ENCODE results near the gene ZDHHC11B.
"Not testable (repeated sequence)": the region's sequence is repeated elsewhere in the genome, so short reads cannot be mapped to it uniquely, and the experiment has no call there.

ZDHHC11B gene

DNA sequence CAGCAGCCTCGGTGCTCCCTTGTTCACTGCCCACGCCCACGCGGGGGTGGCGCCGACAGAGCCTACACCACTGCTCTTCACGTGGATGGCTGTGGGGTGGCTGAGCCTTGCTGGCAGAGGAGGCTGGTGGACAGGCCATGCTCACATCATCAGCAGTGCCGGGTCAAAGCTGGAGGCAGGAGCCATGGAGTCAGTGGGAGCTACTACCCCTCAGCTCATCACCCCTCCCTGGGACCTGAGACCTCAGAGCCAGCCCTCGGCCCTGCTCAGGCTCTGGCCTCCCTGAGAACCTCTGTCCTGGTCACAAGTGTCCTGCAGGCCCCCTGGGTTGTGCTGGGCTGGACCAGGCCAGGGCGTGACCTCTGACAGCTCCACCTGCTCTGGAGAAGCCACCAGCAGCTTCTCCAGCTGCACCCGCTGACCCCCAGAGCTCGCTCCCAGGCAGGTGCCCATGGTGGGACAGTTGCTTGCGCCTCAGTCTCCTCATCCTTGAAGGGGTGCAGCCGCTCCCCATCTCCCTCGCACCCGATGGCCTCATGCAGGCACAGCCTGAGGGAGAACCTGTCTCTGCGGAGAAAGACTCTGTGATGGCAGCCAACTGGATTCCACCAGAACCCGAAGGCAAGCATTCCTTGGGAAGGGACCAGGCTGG, 9.5 kb downstream of the ZDHHC11B start:
- H3K36me3 ChIP-seq (ENCODE audit: control insufficient read depth in 1 of 2, insufficient read depth in 2 of 2, low read depth in 1 of 2, low read length in 2 of 2); H3K14ac ChIP-seq (ENCODE audit: low read length in 2 of 2); H3K9ac ChIP-seq (ENCODE audit: low read length); H3K18ac ChIP-seq (ENCODE audit: low read depth in 1 of 2, low read length in 2 of 2); H2BK15ac ChIP-seq (ENCODE audit: low read depth, poor library complexity, severe bottlenecking); H3K27ac ChIP-seq (ENCODE audit: low read length, poor library complexity, severe bottlenecking); H2BK120ac ChIP-seq (ENCODE audit: low read depth, low read length); H4K91ac ChIP-seq (ENCODE audit: low read length); H2BK12ac ChIP-seq (ENCODE audit: low read length in 2 of 2); H3K79me1 ChIP-seq (replicated peaks; ENCODE audit: low read length, poor library complexity, severe bottlenecking); H3K9me3 ChIP-seq (ENCODE audit: control insufficient read depth, low read length); DNase-seq; H3K4me2 ChIP-seq (ENCODE audit: low read length, poor library complexity, severe bottlenecking); H4K8ac ChIP-seq (ENCODE audit: low read length); H2AFZ ChIP-seq (ENCODE audit: low read depth, low read length); H3K4me1 ChIP-seq (ENCODE audit: control insufficient read depth, insufficient read depth, low read depth, low read length); H2AK5ac ChIP-seq (ENCODE audit: low read length, severe bottlenecking); H3K23ac ChIP-seq (ENCODE audit: low read length in 2 of 2); H2BK5ac ChIP-seq (ENCODE audit: low read depth, low read length, poor library complexity, severe bottlenecking); H3K4ac ChIP-seq (ENCODE audit: low read depth in 1 of 2, low read length in 2 of 2): not testable (repeated sequence)
- Histone ChIP-seq H3K27me3 (ENCODE audit: control insufficient read depth in 1 of 2, insufficient read depth in 1 of 2, low read length in 2 of 2) (peaks cover 0 to 13% of the 10 kb centered on the region in 2 experiments), H3K4me3 (ENCODE audit: insufficient read depth in 1 of 2, low read depth in 1 of 2, low read length in 2 of 2) (peak overlapping the region in 1 of 2 experiments; percentile 7)
- WGBS, result 78% methylated on average over 18 of the region's 18 CpGs

DNA sequence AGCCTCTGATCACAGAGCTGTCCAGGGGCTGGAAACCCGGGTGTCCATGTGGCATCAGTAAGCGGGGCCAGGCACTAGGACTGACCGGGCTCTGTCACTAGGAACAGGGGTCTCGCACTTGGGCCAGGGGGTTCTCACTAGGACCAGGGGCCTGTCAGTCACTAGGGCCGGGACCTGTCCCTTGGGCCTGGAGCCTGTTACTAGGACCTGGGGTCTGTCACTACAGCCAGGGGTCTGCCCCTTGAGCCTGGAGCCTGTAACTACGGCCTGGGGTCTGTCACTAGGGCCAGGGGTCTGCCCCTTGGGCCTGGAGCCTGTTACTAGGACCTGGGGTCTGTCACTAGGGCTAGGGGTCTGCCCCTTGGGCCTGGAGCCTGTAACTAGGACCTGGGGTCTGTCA, 10.2 kb downstream of the ZDHHC11B start:
- H3K9me3 ChIP-seq (ENCODE audit: control insufficient read depth, low read length); H2AFZ ChIP-seq (ENCODE audit: low read depth, low read length); H3K23ac ChIP-seq (ENCODE audit: low read length in 2 of 2); H2BK15ac ChIP-seq (ENCODE audit: low read depth, poor library complexity, severe bottlenecking); H3K14ac ChIP-seq (ENCODE audit: low read length in 2 of 2); H2BK120ac ChIP-seq (ENCODE audit: low read depth, low read length); H4K91ac ChIP-seq (ENCODE audit: low read length); H3K18ac ChIP-seq (ENCODE audit: low read depth in 1 of 2, low read length in 2 of 2); H2BK12ac ChIP-seq (ENCODE audit: low read length in 2 of 2); H3K4me1 ChIP-seq (ENCODE audit: control insufficient read depth, insufficient read depth, low read depth, low read length); H3K4me3 ChIP-seq (ENCODE audit: insufficient read depth in 1 of 2, low read depth in 1 of 2, low read length in 2 of 2); H3K79me1 ChIP-seq (replicated peaks; ENCODE audit: low read length, poor library complexity, severe bottlenecking); H3K9ac ChIP-seq (ENCODE audit: low read length); H4K8ac ChIP-seq (ENCODE audit: low read length); H3K4ac ChIP-seq (ENCODE audit: low read depth in 1 of 2, low read length in 2 of 2); H3K27ac ChIP-seq (ENCODE audit: low read length, poor library complexity, severe bottlenecking); DNase-seq; H2AK5ac ChIP-seq (ENCODE audit: low read length, severe bottlenecking); H3K36me3 ChIP-seq (ENCODE audit: control insufficient read depth in 1 of 2, insufficient read depth in 2 of 2, low read depth in 1 of 2, low read length in 2 of 2); H3K4me2 ChIP-seq (ENCODE audit: low read length, poor library complexity, severe bottlenecking); H2BK5ac ChIP-seq (ENCODE audit: low read depth, low read length, poor library complexity, severe bottlenecking): not testable (repeated sequence)
- H3K27me3 ChIP-seq (ENCODE audit: control insufficient read depth in 1 of 2, insufficient read depth in 1 of 2, low read length in 2 of 2), result peaks cover 0 to 13% of the 10 kb centered on the region in 2 experiments
- 69% methylated on average over 6 of the region's 6 CpGs for WGBS

DNA sequence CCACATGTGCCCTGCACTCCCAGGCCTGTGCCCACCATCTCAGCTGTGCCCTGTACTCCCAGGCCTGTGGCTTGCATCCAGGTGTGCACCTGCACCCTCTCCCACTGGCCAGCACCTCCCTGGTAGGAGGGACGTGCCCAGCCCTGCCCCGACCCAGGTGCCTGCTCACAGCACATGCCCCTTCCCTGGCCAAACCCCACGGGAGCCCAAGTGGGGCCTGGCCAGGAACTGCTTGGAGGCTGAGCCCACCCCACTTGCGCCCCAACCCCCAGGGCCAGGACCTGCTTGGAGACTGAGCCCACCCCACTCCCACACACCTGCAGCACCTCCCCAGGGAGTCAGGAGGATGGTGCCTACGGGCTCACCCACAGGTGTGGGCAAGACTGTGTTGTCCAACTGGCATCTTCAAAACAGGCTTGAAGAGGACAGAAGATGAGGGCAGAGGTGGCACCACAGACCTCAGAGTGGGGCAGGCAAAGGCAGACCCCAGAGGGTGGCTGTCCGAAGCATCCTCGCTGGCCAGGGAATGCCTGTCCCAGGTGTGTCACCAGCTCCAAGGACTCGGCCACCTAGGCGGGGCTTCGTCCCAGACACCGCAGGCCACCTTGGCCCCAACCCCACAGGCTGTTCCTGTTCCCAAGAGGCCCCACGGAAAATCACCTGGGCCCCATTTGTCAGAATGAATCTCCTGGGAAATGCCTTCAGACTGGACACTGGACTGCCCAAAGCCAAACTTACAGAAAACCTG, 10.8 kb downstream of the ZDHHC11B start:
- Histone ChIP-seq H2BK15ac (ENCODE audit: low read depth, poor library complexity, severe bottlenecking) (no peak overlapping the region), H2BK120ac (ENCODE audit: low read depth, low read length) (no peak overlapping the region), H3K4me3 (ENCODE audit: insufficient read depth in 1 of 2, low read depth in 1 of 2, low read length in 2 of 2) (no peak overlapping the region), H2BK5ac (ENCODE audit: low read depth, low read length, poor library complexity, severe bottlenecking) (no peak overlapping the region), H3K18ac (ENCODE audit: low read depth in 1 of 2, low read length in 2 of 2) (no peak overlapping the region), H3K14ac (ENCODE audit: low read length in 2 of 2) (no peak overlapping the region), H2AK5ac (ENCODE audit: low read length, severe bottlenecking) (no peak overlapping the region), H3K4me1 (ENCODE audit: control insufficient read depth, insufficient read depth, low read depth, low read length) (no peaks in the 10 kb centered on the region), H3K4me2 (ENCODE audit: low read length, poor library complexity, severe bottlenecking) (no peak overlapping the region), H3K79me1 (replicated peaks; ENCODE audit: low read length, poor library complexity, severe bottlenecking) (no peaks in the 10 kb centered on the region), H3K9ac (ENCODE audit: low read length) (no peak overlapping the region), H3K36me3 (ENCODE audit: control insufficient read depth in 1 of 2, insufficient read depth in 2 of 2, low read depth in 1 of 2, low read length in 2 of 2) (no peaks in the 10 kb centered on the region), H4K8ac (ENCODE audit: low read length) (no peak overlapping the region), H2AFZ (ENCODE audit: low read depth, low read length) (no peak overlapping the region), H4K91ac (ENCODE audit: low read length) (peak overlapping the region; percentile 22), H3K9me3 (ENCODE audit: control insufficient read depth, low read length) (no peaks in the 10 kb centered on the region), H3K27ac (ENCODE audit: low read length, poor library complexity, severe bottlenecking) (no peak overlapping the region), H3K27me3 (ENCODE audit: control insufficient read depth in 1 of 2, insufficient read depth in 1 of 2, low read length in 2 of 2) (peaks cover 0 to 13% of the 10 kb centered on the region in 2 experiments), H3K4ac (ENCODE audit: low read depth in 1 of 2, low read length in 2 of 2) (no peak overlapping the region), H3K23ac (ENCODE audit: low read length in 2 of 2) (no peak overlapping the region), H2BK12ac (ENCODE audit: low read length in 2 of 2) (no peak overlapping the region)
- 83% methylated on average over 12 of the region's 12 CpGs for WGBS
- DNase-seq, result no peak

DNA sequence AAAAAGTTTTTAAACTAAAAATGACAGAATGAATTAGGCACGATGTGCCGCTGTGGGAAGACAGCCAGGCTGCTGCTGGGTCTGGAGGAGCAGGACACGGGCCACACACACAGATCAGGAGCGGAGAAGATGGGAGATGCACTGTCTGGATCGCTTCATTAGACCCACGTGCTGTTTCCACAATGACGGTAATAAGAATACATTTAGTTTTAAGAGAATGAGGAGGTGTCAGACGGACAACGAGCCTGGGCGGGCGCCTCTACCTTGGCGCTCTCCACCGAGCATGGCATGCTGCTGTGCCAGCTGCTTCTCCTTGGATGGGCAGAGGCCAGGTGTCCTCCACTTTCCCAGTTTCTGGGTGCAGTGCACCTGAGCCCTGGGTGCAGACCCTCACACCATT, 11.6 kb downstream of the ZDHHC11B start:
- 89% methylated on average over 13 of the region's 13 CpGs for WGBS

More for the DNA sequence above, 11.6 kb downstream of the ZDHHC11B start:
- not testable (repeated sequence) for H4K91ac ChIP-seq (ENCODE audit: low read length); H3K9ac ChIP-seq (ENCODE audit: low read length); H3K27ac ChIP-seq (ENCODE audit: low read length, poor library complexity, severe bottlenecking); H2BK120ac ChIP-seq (ENCODE audit: low read depth, low read length); H2AK5ac ChIP-seq (ENCODE audit: low read length, severe bottlenecking); H3K18ac ChIP-seq (ENCODE audit: low read depth in 1 of 2, low read length in 2 of 2); H3K36me3 ChIP-seq (ENCODE audit: control insufficient read depth in 1 of 2, insufficient read depth in 2 of 2, low read depth in 1 of 2, low read length in 2 of 2); H2BK12ac ChIP-seq (ENCODE audit: low read length in 2 of 2); H4K8ac ChIP-seq (ENCODE audit: low read length); H3K4me1 ChIP-seq (ENCODE audit: control insufficient read depth, insufficient read depth, low read depth, low read length); H2BK15ac ChIP-seq (ENCODE audit: low read depth, poor library complexity, severe bottlenecking); H3K4ac ChIP-seq (ENCODE audit: low read depth in 1 of 2, low read length in 2 of 2); H3K23ac ChIP-seq (ENCODE audit: low read length in 2 of 2); H3K14ac ChIP-seq (ENCODE audit: low read length in 2 of 2); H3K4me3 ChIP-seq (ENCODE audit: insufficient read depth in 1 of 2, low read depth in 1 of 2, low read length in 2 of 2); H2AFZ ChIP-seq (ENCODE audit: low read depth, low read length); H3K79me1 ChIP-seq (replicated peaks; ENCODE audit: low read length, poor library complexity, severe bottlenecking); DNase-seq; H2BK5ac ChIP-seq (ENCODE audit: low read depth, low read length, poor library complexity, severe bottlenecking); H3K4me2 ChIP-seq (ENCODE audit: low read length, poor library complexity, severe bottlenecking); H3K9me3 ChIP-seq (ENCODE audit: control insufficient read depth, low read length)
- peaks cover 0 to 13% of the 10 kb centered on the region in 2 experiments for H3K27me3 ChIP-seq (ENCODE audit: control insufficient read depth in 1 of 2, insufficient read depth in 1 of 2, low read length in 2 of 2)

Measured in mesenchymal stem cell (in vitro differentiated cells and primary cell).